Measurements from ENCODE around the gene RAB15. TPM values are rescaled to one million over a fixed set of nuclear protein-coding genes. Genes with fewer than 3 reads are reported as not detected.

Gene RAB15
- total RNA-seq, 1 donor = 4.0 TPM

DNA sequence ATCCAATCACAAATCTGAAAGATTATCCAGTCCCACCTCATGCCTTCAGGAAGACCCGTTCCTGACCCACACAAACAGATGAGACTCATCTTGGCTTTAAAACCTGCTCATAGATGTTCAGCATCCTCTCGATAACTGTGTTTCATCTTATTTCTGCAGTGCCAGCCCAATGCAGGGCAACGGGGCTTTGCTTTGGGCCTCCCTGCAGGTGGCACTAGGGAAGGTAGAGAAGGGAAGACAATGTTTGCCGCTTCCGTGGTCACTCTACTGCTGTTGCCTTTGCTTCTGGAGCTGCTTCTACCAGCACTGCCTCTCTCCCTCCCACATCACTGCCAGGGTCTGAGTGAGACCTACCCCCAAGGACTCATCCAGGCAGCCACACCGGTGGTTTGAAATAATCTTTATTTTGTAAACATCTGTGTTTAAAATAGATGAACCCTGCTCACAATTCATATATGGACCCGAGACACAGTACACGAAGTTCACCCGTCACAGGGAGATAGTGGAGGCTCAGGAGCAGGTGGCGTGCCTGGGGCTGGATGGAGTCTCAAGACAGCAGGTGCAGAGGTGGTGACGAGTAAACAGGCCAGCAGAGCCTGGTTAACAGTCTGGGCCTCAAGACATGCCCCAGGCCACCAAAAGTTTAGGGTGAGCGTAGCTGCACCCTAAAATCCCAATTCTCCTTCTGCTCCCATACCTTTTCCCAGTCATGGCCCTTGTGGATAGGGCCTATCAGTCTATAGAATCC is 26.5 kb downstream of the RAB15 start:
- no peak for DNase-seq (ENCODE audit: insufficient read length, low spot score, missing footprints)
- no peak overlapping the region for H3K4me2 ChIP-seq (ENCODE audit: insufficient read depth, low read length)
- H3K79me2 ChIP-seq (ENCODE audit: insufficient read depth, low read length) = no peaks in the 10 kb centered on the region
- H3K9me3 ChIP-seq (ENCODE audit: low read depth, low read length) = no peaks in the 10 kb centered on the region
- H3K36me3 ChIP-seq (ENCODE audit: insufficient read depth, low read length) = peaks cover 4% of the 10 kb centered on the region
- H3K27me3 ChIP-seq (ENCODE audit: insufficient read depth, low read length) = no peaks in the 10 kb centered on the region
- H3K4me3 ChIP-seq (ENCODE audit: insufficient read depth, low read length) = no peak overlapping the region
- H2AFZ ChIP-seq (ENCODE audit: low read length) = no peak overlapping the region
- H3K4me1 ChIP-seq (ENCODE audit: insufficient read depth, low read length) = no peaks in the 10 kb centered on the region
- H3K27ac ChIP-seq (ENCODE audit: low read depth, low read length) = no peak overlapping the region
- H4K20me1 ChIP-seq (ENCODE audit: insufficient read depth, low read length) = no peaks in the 10 kb centered on the region
- TF ChIP-seq CTCF (IDR thresholded peaks at IDR 0.05; ENCODE audit: extremely low read depth, low read depth, low read length) = no peak

- DNase-seq (ENCODE audit: insufficient read length, low spot score, missing footprints) = no peak
- peaks cover 4% of the 10 kb centered on the region for H3K36me3 ChIP-seq (ENCODE audit: insufficient read depth, low read length)
- H4K20me1 ChIP-seq (ENCODE audit: insufficient read depth, low read length) = no peaks in the 10 kb centered on the region
- no peak overlapping the region for H2AFZ ChIP-seq (ENCODE audit: low read length)
- H3K9me3 ChIP-seq (ENCODE audit: low read depth, low read length) = no peaks in the 10 kb centered on the region
- H3K4me2 ChIP-seq (ENCODE audit: insufficient read depth, low read length) = no peak overlapping the region
- H3K27ac ChIP-seq (ENCODE audit: low read depth, low read length) = no peak overlapping the region
- no peak for TF ChIP-seq CTCF (IDR thresholded peaks at IDR 0.05; ENCODE audit: extremely low read depth, low read depth, low read length)
- no peak overlapping the region for H3K4me3 ChIP-seq (ENCODE audit: insufficient read depth, low read length)
- no peaks in the 10 kb centered on the region for H3K4me1 ChIP-seq (ENCODE audit: insufficient read depth, low read length)
- no peaks in the 10 kb centered on the region for H3K79me2 ChIP-seq (ENCODE audit: insufficient read depth, low read length)
- no peaks in the 10 kb centered on the region for H3K27me3 ChIP-seq (ENCODE audit: insufficient read depth, low read length)
Measured at GRCh38 chr14:64944861-64945260, 27.3 kb downstream of the RAB15 start.

- Histone ChIP-seq H3K4me2 (ENCODE audit: insufficient read depth, low read length) (no peak overlapping the region), H3K9me3 (ENCODE audit: low read depth, low read length) (no peaks in the 10 kb centered on the region), H3K27me3 (ENCODE audit: insufficient read depth, low read length) (no peaks in the 10 kb centered on the region), H3K4me3 (ENCODE audit: insufficient read depth, low read length) (no peak overlapping the region), H3K79me2 (ENCODE audit: insufficient read depth, low read length) (no peaks in the 10 kb centered on the region), H3K27ac (ENCODE audit: low read depth, low read length) (no peak overlapping the region), H4K20me1 (ENCODE audit: insufficient read depth, low read length) (no peaks in the 10 kb centered on the region), H2AFZ (ENCODE audit: low read length) (no peak overlapping the region), H3K36me3 (ENCODE audit: insufficient read depth, low read length) (peaks cover 4% of the 10 kb centered on the region), H3K4me1 (ENCODE audit: insufficient read depth, low read length) (no peaks in the 10 kb centered on the region)
- DNase-seq (ENCODE audit: insufficient read length, low spot score, missing footprints) = no peak
- TF ChIP-seq CTCF (IDR thresholded peaks at IDR 0.05; ENCODE audit: extremely low read depth, low read depth, low read length) = no peak
Measured at GRCh38 chr14:64944041-64944440, 28.1 kb downstream of the RAB15 start.

DNA sequence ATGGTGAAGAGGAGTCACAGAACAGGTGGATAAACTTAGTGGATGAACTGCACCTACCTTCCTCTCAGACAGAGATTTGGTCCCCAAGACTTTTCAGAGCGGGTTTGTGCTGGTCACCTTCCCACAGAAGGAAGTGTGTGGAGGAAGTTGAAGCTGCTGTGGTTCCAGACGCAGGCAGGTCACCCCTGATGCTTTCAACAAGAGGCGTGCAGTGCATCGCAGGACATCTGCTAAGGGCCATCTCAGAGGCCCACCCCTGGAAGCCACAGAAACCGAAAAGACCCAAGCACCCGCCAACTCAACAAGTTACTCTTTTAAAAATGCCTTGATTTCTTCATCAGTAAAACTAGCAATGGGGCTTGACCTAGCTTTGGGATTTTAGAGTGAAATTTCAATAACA is 28.6 kb downstream of the RAB15 start:
- H3K27ac ChIP-seq (ENCODE audit: low read depth, low read length) = no peak overlapping the region
- H2AFZ ChIP-seq (ENCODE audit: low read length) = no peak overlapping the region
- H3K27me3 ChIP-seq (ENCODE audit: insufficient read depth, low read length) = no peaks in the 10 kb centered on the region

More for the DNA sequence above, 28.6 kb downstream of the RAB15 start:
- no peaks in the 10 kb centered on the region for H4K20me1 ChIP-seq (ENCODE audit: insufficient read depth, low read length)
- TF ChIP-seq CTCF (IDR thresholded peaks at IDR 0.05; ENCODE audit: extremely low read depth, low read depth, low read length) = no peak
- no peak overlapping the region for H3K4me2 ChIP-seq (ENCODE audit: insufficient read depth, low read length)
- H3K9me3 ChIP-seq (ENCODE audit: low read depth, low read length) = no peaks in the 10 kb centered on the region
- no peak overlapping the region for H3K4me3 ChIP-seq (ENCODE audit: insufficient read depth, low read length)
- no peaks in the 10 kb centered on the region for H3K79me2 ChIP-seq (ENCODE audit: insufficient read depth, low read length)
- peaks cover 4% of the 10 kb centered on the region for H3K36me3 ChIP-seq (ENCODE audit: insufficient read depth, low read length)
- no peaks in the 10 kb centered on the region for H3K4me1 ChIP-seq (ENCODE audit: insufficient read depth, low read length)
- no peak for DNase-seq (ENCODE audit: insufficient read length, low spot score, missing footprints)
